ENCODE measurements around the gene LIMK2.

GRCh38 chr22:31176923-31177322 lies 35.2 kb upstream of the LIMK2 start:
- TF ChIP-seq CTCF (IDR thresholded peaks at IDR 0.05; ENCODE audit: low read depth, low read length, missing input control) (no peak), TAF1 (conservative IDR thresholded peaks at IDR 0.05) (no peak), EGR1 (IDR thresholded peaks at IDR 0.05; ENCODE audit: low read depth in 2 of 2) (no peak), FOXA1 (IDR thresholded peaks at IDR 0.05) (no peak), SP1 (IDR thresholded peaks at IDR 0.05) (no peak), YY1 (IDR thresholded peaks at IDR 0.05) (no peak), RXRA (IDR thresholded peaks at IDR 0.05) (no peak), RAD21 (IDR thresholded peaks at IDR 0.05) (no peak), GABPA (IDR thresholded peaks at IDR 0.05 in 1 of 2, conservative IDR thresholded peaks at IDR 0.05 in 1 of 2) (no peak), JUND (IDR thresholded peaks at IDR 0.05) (no peak)
- TF ChIP-seq, protein P1, sequence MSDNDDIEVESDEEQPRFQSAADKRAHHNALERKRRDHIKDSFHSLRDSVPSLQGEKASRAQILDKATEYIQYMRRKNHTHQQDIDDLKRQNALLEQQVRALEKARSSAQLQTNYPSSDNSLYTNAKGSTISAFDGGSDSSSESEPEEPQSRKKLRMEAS (IDR thresholded peaks at IDR 0.05): no peak
- TF ChIP-seq, protein P2, sequence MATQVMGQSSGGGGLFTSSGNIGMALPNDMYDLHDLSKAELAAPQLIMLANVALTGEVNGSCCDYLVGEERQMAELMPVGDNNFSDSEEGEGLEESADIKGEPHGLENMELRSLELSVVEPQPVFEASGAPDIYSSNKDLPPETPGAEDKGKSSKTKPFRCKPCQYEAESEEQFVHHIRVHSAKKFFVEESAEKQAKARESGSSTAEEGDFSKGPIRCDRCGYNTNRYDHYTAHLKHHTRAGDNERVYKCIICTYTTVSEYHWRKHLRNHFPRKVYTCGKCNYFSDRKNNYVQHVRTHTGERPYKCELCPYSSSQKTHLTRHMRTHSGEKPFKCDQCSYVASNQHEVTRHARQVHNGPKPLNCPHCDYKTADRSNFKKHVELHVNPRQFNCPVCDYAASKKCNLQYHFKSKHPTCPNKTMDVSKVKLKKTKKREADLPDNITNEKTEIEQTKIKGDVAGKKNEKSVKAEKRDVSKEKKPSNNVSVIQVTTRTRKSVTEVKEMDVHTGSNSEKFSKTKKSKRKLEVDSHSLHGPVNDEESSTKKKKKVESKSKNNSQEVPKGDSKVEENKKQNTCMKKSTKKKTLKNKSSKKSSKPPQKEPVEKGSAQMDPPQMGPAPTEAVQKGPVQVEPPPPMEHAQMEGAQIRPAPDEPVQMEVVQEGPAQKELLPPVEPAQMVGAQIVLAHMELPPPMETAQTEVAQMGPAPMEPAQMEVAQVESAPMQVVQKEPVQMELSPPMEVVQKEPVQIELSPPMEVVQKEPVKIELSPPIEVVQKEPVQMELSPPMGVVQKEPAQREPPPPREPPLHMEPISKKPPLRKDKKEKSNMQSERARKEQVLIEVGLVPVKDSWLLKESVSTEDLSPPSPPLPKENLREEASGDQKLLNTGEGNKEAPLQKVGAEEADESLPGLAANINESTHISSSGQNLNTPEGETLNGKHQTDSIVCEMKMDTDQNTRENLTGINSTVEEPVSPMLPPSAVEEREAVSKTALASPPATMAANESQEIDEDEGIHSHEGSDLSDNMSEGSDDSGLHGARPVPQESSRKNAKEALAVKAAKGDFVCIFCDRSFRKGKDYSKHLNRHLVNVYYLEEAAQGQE (IDR thresholded peaks at IDR 0.05): no peak

Data from liver (tissue), 3 donors.